ENCODE results near the gene LCAT.

Gene LCAT

GRCh38 chr16:67968400-67969253, 24.7 kb upstream of the LCAT start, which contains the start of gene SLC12A4:
SLC12A4 (minus strand) TSS chr16:67968637; CDS start chr16:67968553, 84 bp downstream.
- peak; percentile 84 for DNase-seq (ENCODE audit: low read depth)

GRCh38 chr16:67967958-67968399, 24.1 kb upstream of the LCAT start:
- peak; percentile 24 for DNase-seq (ENCODE audit: low read depth)

GRCh38 chr16:67967183-67967957, 23.4 kb upstream of the LCAT start:
- DNase-seq (ENCODE audit: low read depth), result no peak

- no peak for DNase-seq (ENCODE audit: low read depth)
These were observed 22.7 kb upstream of the LCAT start for GRCh38 chr16:67966549-67967182.

GRCh38 chr16:67965668-67966548, 22.0 kb upstream of the LCAT start:
- no peak for DNase-seq (ENCODE audit: low read depth)

GRCh38 chr16:67964477-67965131, 20.7 kb upstream of the LCAT start:
- DNase-seq (ENCODE audit: low read depth), result no peak

GRCh38 chr16:67963662-67964321, 19.9 kb upstream of the LCAT start:
- no peak for DNase-seq (ENCODE audit: low read depth)

GRCh38 chr16:67963292-67963661, 19.4 kb upstream of the LCAT start:
- DNase-seq (ENCODE audit: low read depth), result no peak

- no peak for DNase-seq (ENCODE audit: low read depth)
These were observed 18.2 kb upstream of the LCAT start for GRCh38 chr16:67962135-67962534.

GRCh38 chr16:67961551-67961957, 17.6 kb upstream of the LCAT start:
- DNase-seq (ENCODE audit: low read depth), result no peak

GRCh38 chr16:67959536-67960329, 15.8 kb upstream of the LCAT start:
- DNase-seq (ENCODE audit: low read depth), result no peak

GRCh38 chr16:67957622-67958021, 13.7 kb upstream of the LCAT start:
- DNase-seq (ENCODE audit: low read depth), result no peak

- no peak for DNase-seq (ENCODE audit: low read depth)
These were observed 10.7 kb upstream of the LCAT start for GRCh38 chr16:67954421-67955196.

GRCh38 chr16:67953641-67954375, 9.9 kb upstream of the LCAT start:
- DNase-seq (ENCODE audit: low read depth), result no peak

GRCh38 chr16:67951485-67951884, 7.6 kb upstream of the LCAT start:
- DNase-seq (ENCODE audit: low read depth), result no peak

- DNase-seq (ENCODE audit: low read depth), result no peak
These were observed 6.5 kb upstream of the LCAT start for GRCh38 chr16:67950335-67950843.

- DNase-seq (ENCODE audit: low read depth), result no peak
These were observed 5.7 kb upstream of the LCAT start for GRCh38 chr16:67949645-67950044.

- no peak for DNase-seq (ENCODE audit: low read depth)
These were observed 4.1 kb upstream of the LCAT start for GRCh38 chr16:67948015-67948414.

Measured in stimulated activated CD8-positive, alpha-beta memory T cell treated with anti-CD3 and anti-CD28 coated beads, Interleukin-4, amount 100 ng/mL, for 24 hours (primary cell).